ENCODE data around the gene ZBTB7C.

Gene ZBTB7C

DNA sequence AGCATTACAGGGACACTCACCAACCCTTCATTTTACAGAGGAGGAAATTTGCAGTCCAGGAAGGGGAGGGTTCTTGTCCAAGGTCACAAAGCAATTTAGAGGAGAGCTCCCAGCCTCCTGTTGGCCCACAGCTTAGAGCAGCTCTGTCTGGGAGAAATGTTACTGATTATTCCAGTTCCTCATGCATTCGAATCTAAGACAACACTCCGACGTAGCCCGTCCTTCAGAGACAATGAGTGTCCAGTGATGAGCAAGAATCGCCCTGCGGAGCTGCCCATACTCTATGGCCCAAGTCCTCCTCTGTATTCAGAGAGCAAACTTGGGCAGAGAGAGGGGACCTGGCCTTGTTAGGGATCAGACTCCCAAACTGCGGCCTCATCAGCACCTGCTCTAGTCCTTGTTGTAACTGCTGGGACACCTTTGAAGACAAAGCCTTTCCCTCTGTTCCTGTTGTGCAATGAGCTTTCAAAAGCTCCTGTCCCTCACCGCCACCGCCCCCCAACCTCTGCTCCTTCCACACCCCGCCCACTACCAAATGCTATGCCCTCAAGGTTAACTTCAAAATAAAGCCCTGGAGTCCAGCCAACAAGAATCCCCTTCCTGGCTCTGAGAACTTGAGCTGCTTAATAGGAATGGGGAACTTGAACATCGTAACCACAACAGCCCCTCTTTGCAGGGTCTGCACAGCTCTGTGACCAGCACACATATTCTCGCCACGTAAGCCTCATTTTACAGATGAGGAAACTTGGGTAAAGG is 243.9 kb downstream of the ZBTB7C start:
- no peak overlapping the region for H3K4me3 ChIP-seq (ENCODE audit: low read length, poor library complexity, severe bottlenecking)
- H4K20me1 ChIP-seq (ENCODE audit: insufficient read depth, low read length, poor library complexity, severe bottlenecking) = no peaks in the 10 kb centered on the region
- H3K4me1 ChIP-seq (ENCODE audit: insufficient read depth, low read length, poor library complexity, severe bottlenecking) = peaks cover 15% of the 10 kb centered on the region
- H3K9ac ChIP-seq (ENCODE audit: low read depth, low read length, poor library complexity, severe bottlenecking) = no peak overlapping the region
- H2AFZ ChIP-seq (ENCODE audit: low read length) = no peak overlapping the region
- H3K4me2 ChIP-seq (ENCODE audit: low read depth, low read length, poor library complexity, severe bottlenecking) = no peak overlapping the region
- H3K9me3 ChIP-seq (ENCODE audit: insufficient read depth, low read depth, low read length) = no peaks in the 10 kb centered on the region
- TF ChIP-seq, protein P1, sequence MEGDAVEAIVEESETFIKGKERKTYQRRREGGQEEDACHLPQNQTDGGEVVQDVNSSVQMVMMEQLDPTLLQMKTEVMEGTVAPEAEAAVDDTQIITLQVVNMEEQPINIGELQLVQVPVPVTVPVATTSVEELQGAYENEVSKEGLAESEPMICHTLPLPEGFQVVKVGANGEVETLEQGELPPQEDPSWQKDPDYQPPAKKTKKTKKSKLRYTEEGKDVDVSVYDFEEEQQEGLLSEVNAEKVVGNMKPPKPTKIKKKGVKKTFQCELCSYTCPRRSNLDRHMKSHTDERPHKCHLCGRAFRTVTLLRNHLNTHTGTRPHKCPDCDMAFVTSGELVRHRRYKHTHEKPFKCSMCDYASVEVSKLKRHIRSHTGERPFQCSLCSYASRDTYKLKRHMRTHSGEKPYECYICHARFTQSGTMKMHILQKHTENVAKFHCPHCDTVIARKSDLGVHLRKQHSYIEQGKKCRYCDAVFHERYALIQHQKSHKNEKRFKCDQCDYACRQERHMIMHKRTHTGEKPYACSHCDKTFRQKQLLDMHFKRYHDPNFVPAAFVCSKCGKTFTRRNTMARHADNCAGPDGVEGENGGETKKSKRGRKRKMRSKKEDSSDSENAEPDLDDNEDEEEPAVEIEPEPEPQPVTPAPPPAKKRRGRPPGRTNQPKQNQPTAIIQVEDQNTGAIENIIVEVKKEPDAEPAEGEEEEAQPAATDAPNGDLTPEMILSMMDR (conservative IDR thresholded peaks at IDR 0.05; ENCODE audit: low read length) = no peak
- no peak for TF ChIP-seq EZH2phosphoT487 (IDR thresholded peaks at IDR 0.05; ENCODE audit: borderline replicate concordance)
- no peaks in the 10 kb centered on the region for H3K27me3 ChIP-seq (ENCODE audit: insufficient read depth, low read length, poor library complexity, severe bottlenecking)
- H3F3A ChIP-seq (ENCODE audit: low read depth) = no peaks in the 10 kb centered on the region
- no peaks in the 10 kb centered on the region for H3K79me2 ChIP-seq (ENCODE audit: insufficient read depth, low read length)
- no peaks in the 10 kb centered on the region for H3K36me3 ChIP-seq (ENCODE audit: insufficient read depth, low read length)
- no peaks in the 10 kb centered on the region for H3K9me2 ChIP-seq (replicated peaks; ENCODE audit: low read depth, low read length)

DNA sequence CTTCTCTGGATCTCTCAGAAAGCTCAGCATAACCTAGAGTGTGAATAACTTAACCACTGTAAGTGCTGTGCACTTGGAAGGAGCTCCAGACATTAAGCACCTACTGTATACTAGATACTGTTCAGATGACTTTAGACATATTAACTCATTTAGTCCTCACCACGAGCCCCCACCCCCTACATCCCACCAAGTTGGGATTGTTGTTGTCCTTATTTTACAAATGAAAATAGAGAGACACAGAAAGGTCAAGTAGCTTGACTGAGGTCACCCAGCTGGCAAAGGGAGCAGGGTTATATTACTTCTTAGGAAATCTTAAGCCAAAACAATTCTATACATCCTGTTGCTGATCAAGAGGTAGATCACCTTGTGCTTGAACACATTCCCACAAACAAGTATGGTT is 244.5 kb downstream of the ZBTB7C start:
- Histone ChIP-seq H2AFZ (ENCODE audit: low read length) (no peak overlapping the region), H3K9me2 (replicated peaks; ENCODE audit: low read depth, low read length) (no peaks in the 10 kb centered on the region), H3F3A (ENCODE audit: low read depth) (no peaks in the 10 kb centered on the region), H3K36me3 (ENCODE audit: insufficient read depth, low read length) (no peaks in the 10 kb centered on the region), H3K9ac (ENCODE audit: low read depth, low read length, poor library complexity, severe bottlenecking) (no peak overlapping the region), H3K4me2 (ENCODE audit: low read depth, low read length, poor library complexity, severe bottlenecking) (no peak overlapping the region), H3K9me3 (ENCODE audit: insufficient read depth, low read depth, low read length) (no peaks in the 10 kb centered on the region), H4K20me1 (ENCODE audit: insufficient read depth, low read length, poor library complexity, severe bottlenecking) (no peaks in the 10 kb centered on the region), H3K4me1 (ENCODE audit: insufficient read depth, low read length, poor library complexity, severe bottlenecking) (peaks cover 15% of the 10 kb centered on the region), H3K79me2 (ENCODE audit: insufficient read depth, low read length) (no peaks in the 10 kb centered on the region), H3K27me3 (ENCODE audit: insufficient read depth, low read length, poor library complexity, severe bottlenecking) (no peaks in the 10 kb centered on the region), H3K4me3 (ENCODE audit: low read length, poor library complexity, severe bottlenecking) (no peak overlapping the region)
- TF ChIP-seq EZH2phosphoT487 (IDR thresholded peaks at IDR 0.05; ENCODE audit: borderline replicate concordance) = no peak
- TF ChIP-seq, protein P1 (conservative IDR thresholded peaks at IDR 0.05; ENCODE audit: low read length) = no peak

DNA sequence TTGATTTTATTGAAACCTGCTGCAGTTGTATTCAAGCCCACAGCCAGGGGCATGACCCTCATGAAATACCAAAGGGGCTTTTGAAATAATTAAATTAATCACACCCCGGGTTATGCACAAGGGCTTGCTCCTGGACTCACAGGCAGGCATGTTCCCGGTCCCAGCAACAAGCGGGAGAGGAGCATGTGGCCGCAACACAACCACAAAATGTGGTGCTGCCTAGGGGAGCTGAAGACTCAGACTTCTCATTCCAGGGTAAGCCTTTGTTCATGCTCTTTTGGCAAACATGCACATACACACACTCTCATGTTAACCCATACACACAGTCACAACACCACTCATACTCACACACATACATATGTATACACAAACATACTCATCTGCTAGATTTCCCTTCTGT is 245.1 kb downstream of the ZBTB7C start:
- peaks cover 15% of the 10 kb centered on the region for H3K4me1 ChIP-seq (ENCODE audit: insufficient read depth, low read length, poor library complexity, severe bottlenecking)
- TF ChIP-seq, protein P1 (conservative IDR thresholded peaks at IDR 0.05; ENCODE audit: low read length) = no peak
- no peak for TF ChIP-seq EZH2phosphoT487 (IDR thresholded peaks at IDR 0.05; ENCODE audit: borderline replicate concordance)
- H3K9me2 ChIP-seq (replicated peaks; ENCODE audit: low read depth, low read length) = no peaks in the 10 kb centered on the region
- H3K4me3 ChIP-seq (ENCODE audit: low read length, poor library complexity, severe bottlenecking) = no peak overlapping the region
- no peaks in the 10 kb centered on the region for H4K20me1 ChIP-seq (ENCODE audit: insufficient read depth, low read length, poor library complexity, severe bottlenecking)
- H3K79me2 ChIP-seq (ENCODE audit: insufficient read depth, low read length) = no peaks in the 10 kb centered on the region
- H3K9me3 ChIP-seq (ENCODE audit: insufficient read depth, low read depth, low read length) = no peaks in the 10 kb centered on the region
- no peaks in the 10 kb centered on the region for H3F3A ChIP-seq (ENCODE audit: low read depth)
- no peak overlapping the region for H2AFZ ChIP-seq (ENCODE audit: low read length)
- no peak overlapping the region for H3K4me2 ChIP-seq (ENCODE audit: low read depth, low read length, poor library complexity, severe bottlenecking)
- H3K36me3 ChIP-seq (ENCODE audit: insufficient read depth, low read length) = no peaks in the 10 kb centered on the region
- no peak overlapping the region for H3K9ac ChIP-seq (ENCODE audit: low read depth, low read length, poor library complexity, severe bottlenecking)
- no peaks in the 10 kb centered on the region for H3K27me3 ChIP-seq (ENCODE audit: insufficient read depth, low read length, poor library complexity, severe bottlenecking)

All from Loucy (cell line).